LNCAP (cell line): ENCODE measurements around the gene TIMM10.

Experiments used
- CTCF ChIP-seq: fragments of 450-650 bp; IDR thresholded peaks from 2 replicates; pipeline ENCODE4 v1.5.1; 2017; ENCODE audit warnings: mild to moderate bottlenecking

Gene TIMM10

GRCh38 chr11:57479021-57479663 lies 51.4 kb downstream of the TIMM10 start:
- TF ChIP-seq CTCF = no peak
